Loucy (cell line): ENCODE results near the gene DNAH8.

Experiments
- CTCF ChIP-seq: fragments of 200-600 bp; sonication (generic); conservative IDR thresholded peaks from 2 replicates; pipeline ENCODE4 v1.5.1; 2014; ENCODE audit warnings: mild to moderate bottlenecking, antibody characterized with exemption, low read length
- EZH2phosphoT487 ChIP-seq: fragments of 200-600 bp; IDR thresholded peaks from 2 replicates; pipeline ENCODE4 v1.6.1; 2018; ENCODE audit warnings: antibody characterized with exemption, mild to moderate bottlenecking, moderate library complexity, borderline replicate concordance

GRCh38 chr6:38988736-38989449 is 273.8 kb downstream of the DNAH8 start:
- TF ChIP-seq CTCF: no peak
- TF ChIP-seq EZH2phosphoT487: no peak
